Measurements from ENCODE around the gene KRTAP29-1.

DNA sequence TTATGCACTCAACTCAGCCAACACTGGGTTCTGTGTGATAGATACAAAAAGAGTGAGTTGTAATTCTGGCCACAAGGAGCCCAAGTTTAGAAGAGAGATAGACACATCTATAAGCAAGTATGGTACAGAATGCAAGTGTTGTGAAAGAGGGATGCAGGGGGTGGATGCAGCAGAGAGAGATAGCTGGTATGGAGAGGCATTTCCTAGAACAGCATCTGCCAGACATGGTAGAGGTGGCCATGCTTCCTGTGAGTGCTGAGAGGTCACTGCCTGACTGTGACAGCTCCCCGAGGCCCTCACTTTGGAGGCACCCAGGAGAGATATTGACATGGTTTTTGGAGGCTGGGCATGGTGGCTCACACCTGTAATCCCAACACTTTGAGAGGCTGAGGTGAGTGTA is 8.5 kb upstream of the KRTAP29-1 start:
- no peak for TF ChIP-seq POLR2A (IDR thresholded peaks at IDR 0.05; ENCODE audit: low read depth, low read length)
- TF ChIP-seq TAF1 (IDR thresholded peaks at IDR 0.05; ENCODE audit: borderline replicate concordance, low read depth, low read length) = no peak

All from GM12892 (cell line).